Measurements from ENCODE around the gene PRKAR2A. TPM values are rescaled to one million over a fixed set of nuclear protein-coding genes. Genes with fewer than 3 reads are reported as not detected.
A peak's percentile ranks its signal among the peaks of the same experiment; 100 is the strongest.

Gene PRKAR2A
- total RNA-seq: 10 to 100 TPM; 13.9 to 25.6 TPM

- DNase-seq (ENCODE audit: low spot score in 2 of 2) (peak; percentile 83 to 88), ATAC-seq (peak; percentile 92 to 94)
- Mint-ChIP-seq H3K9me3 (no peaks in the 10 kb centered on the region), H3K27ac (peak within 1 kb of the TSS; percentile 91 to 97), H3K36me3 (peaks cover 5 to 7% of the 10 kb centered on the region in 2 donors)
Measured at GRCh38 chr3:48847504-48848423, at the start of gene PRKAR2A. Gene PRKAR2A (minus strand): TSS chr3:48847874. CDS start chr3:48847596, 278 bp downstream.

DNA sequence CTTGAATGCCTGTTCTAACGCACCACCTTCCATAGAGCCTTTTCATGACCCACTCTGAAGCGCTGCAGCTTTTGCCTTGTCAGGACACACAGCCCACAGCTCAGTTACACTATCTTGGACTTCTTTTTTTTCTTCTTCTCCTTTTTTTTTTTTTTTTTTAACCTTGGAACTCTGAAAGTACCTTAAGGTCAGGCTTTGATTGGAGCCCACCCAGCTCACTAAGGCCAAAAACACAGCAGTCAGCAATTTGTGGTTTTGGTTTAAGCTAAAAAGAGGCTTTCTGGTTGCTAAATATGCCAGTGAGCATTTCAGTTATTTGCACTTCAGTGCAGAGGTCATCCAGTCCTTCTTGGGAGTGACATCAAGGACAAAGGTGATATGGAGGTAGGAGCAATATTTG lies 49.3 kb upstream of the PRKAR2A start:
- H3K27ac Mint-ChIP-seq: peak overlapping the region in 1 of 2 donors; percentile 97

GRCh38 chr3:48894516-48894915 lies 46.8 kb upstream of the PRKAR2A start:
- peaks cover 0 to 8% of the 10 kb centered on the region in 2 donors for H3K36me3 Mint-ChIP-seq
- DNase-seq (ENCODE audit: low spot score in 2 of 2): no peak
- H3K9me3 Mint-ChIP-seq: no peaks in the 10 kb centered on the region
- no peak overlapping the region for H3K27ac Mint-ChIP-seq
- ATAC-seq: no peak

More for the DNA sequence above, 49.3 kb upstream of the PRKAR2A start:
- H3K9me3 Mint-ChIP-seq: no peaks in the 10 kb centered on the region
- DNase-seq (ENCODE audit: low spot score in 2 of 2) (no peak), ATAC-seq (no peak)
- H3K36me3 Mint-ChIP-seq: peaks cover 0 to 8% of the 10 kb centered on the region in 2 donors

GRCh38 chr3:48891606-48892005 lies 43.9 kb upstream of the PRKAR2A start:
- Mint-ChIP-seq H3K27ac (peak overlapping the region in 1 of 2 donors; percentile 7), H3K9me3 (no peaks in the 10 kb centered on the region), H3K36me3 (peaks cover 0 to 5% of the 10 kb centered on the region in 2 donors)
- no peak for ATAC-seq
- no peak for DNase-seq (ENCODE audit: low spot score in 2 of 2)

GRCh38 chr3:48885753-48886152 lies 38.1 kb upstream of the PRKAR2A start:
- Mint-ChIP-seq H3K9me3 (no peaks in the 10 kb centered on the region), H3K27ac (no peak overlapping the region), H3K36me3 (peaks cover 0 to 12% of the 10 kb centered on the region in 2 donors)
- ATAC-seq: no peak
- no peak for DNase-seq (ENCODE audit: low spot score in 2 of 2)

- no peaks in the 10 kb centered on the region for H3K9me3 Mint-ChIP-seq
- DNase-seq (ENCODE audit: low spot score in 2 of 2): no peak
- peak overlapping the region; percentile 34 to 50 for H3K27ac Mint-ChIP-seq
- ATAC-seq: no peak
- peaks cover 0 to 7% of the 10 kb centered on the region in 2 donors for H3K36me3 Mint-ChIP-seq
Measured at GRCh38 chr3:48881652-48882114, 34.0 kb upstream of the PRKAR2A start.

GRCh38 chr3:48881006-48881405 lies 33.3 kb upstream of the PRKAR2A start:
- Mint-ChIP-seq H3K27ac (no peak overlapping the region), H3K9me3 (no peaks in the 10 kb centered on the region)

DNA sequence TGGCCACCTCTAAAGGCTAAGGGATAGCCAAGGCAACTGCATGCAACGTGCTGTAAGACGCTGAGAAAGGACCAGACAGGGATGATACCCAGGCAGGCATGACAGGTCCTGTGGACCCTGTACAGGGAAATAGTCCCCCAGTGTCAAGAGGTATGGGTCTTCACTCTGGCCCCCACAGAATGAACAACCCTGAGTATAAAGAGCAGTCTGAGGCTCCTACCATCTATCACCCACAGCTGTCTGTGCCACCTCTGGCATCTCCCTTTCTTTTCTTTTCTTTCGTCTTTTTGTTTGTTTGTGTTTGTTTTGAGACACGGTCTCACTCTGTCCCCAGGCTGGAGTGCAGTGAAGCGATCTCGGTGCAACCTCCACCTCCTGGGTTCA lies 32.3 kb upstream of the PRKAR2A start:
- H3K27ac Mint-ChIP-seq: peak overlapping the region in 1 of 2 donors; percentile 68
- DNase-seq (ENCODE audit: low spot score in 2 of 2): no peak
- peaks cover 0 to 1% of the 10 kb centered on the region in 2 donors for H3K36me3 Mint-ChIP-seq
- no peaks in the 10 kb centered on the region for H3K9me3 Mint-ChIP-seq
- no peak for ATAC-seq

More at GRCh38 chr3:48881006-48881405, 33.3 kb upstream of the PRKAR2A start:
- ATAC-seq: no peak
- H3K36me3 Mint-ChIP-seq: peaks cover 0 to 7% of the 10 kb centered on the region in 2 donors
- DNase-seq (ENCODE audit: low spot score in 2 of 2): no peak

DNA sequence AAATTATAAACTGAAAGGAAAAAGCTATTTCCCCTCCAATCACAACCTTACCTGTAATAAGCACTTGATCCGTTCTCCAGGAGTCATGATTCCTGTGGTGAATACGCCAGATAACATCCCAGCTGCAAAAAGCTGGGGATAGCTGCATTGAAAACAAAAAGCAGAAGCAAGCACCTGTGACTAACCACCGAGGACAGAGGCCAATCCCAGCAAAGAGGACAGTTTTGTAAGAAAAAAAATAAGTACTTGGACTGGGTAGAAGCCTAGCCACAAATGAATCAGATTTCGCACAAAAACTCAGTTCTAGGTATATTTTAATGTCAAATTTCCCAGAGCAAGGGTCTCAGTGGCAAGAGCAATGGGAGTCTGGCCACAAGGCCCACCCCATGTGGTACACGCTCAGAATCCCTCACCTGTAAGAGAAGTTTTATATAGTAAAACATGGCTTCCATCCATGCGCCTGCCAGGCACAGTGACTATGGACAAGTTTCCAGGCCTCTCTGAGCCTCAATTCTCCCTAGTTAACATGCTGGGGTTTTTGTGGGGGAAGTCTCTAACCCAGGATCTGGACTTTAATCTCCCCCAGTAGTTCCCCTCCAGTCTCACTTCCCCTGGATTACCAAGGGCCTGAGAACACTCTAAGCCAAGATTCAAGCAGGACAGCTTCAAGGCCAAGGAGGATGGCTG lies 31.8 kb upstream of the PRKAR2A start:
- Mint-ChIP-seq H3K9me3 (no peaks in the 10 kb centered on the region), H3K36me3 (no peaks in the 10 kb centered on the region), H3K27ac (peak overlapping the region in 1 of 2 donors; percentile 68)

DNA sequence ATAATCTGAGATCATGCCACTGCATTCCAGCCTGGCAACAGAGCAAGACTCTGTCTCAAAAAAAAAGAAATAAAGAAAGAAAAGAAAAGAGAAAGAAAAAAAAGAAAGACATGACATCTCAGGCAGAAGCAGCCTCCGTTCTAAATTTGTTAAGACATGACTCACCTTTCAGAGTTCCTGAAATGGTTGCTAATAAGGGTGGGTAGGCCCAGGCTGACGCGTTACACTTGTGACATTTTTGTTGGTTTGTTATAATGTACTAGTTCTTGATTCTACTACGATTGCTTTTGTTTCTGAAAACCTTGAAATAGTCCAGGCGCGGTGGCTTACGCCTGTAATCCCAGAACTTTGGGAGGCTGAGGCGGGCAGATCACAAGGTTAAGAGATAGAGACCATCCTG lies 30.0 kb upstream of the PRKAR2A start:
- no peak overlapping the region for H3K27ac Mint-ChIP-seq
- no peak for DNase-seq (ENCODE audit: low spot score in 2 of 2)
- no peaks in the 10 kb centered on the region for H3K9me3 Mint-ChIP-seq
- H3K36me3 Mint-ChIP-seq: no peaks in the 10 kb centered on the region
- ATAC-seq: no peak

More for the DNA sequence above, 31.8 kb upstream of the PRKAR2A start:
- ATAC-seq: no peak
- DNase-seq (ENCODE audit: low spot score in 2 of 2): no peak

DNA sequence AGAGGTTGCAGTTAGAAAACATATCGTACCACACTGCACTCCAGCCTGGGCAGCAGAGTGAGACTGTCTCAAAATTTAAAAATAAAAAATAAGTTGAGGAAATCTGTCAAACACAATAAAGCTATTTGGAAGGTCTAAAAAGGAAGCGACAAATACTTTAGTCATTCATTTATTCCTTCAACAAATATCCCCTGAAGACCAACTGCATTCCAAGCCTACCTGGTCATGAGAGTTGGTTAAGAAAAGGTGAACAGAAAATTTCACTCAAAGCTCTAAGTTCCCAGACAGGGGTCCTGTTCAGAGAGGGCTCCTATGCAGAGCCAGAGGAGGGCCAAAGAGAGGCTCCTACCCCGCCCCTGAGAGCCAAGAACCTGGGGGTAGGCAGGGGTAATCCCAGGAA lies 15.4 kb upstream of the PRKAR2A start:
- no peak for DNase-seq (ENCODE audit: low spot score in 2 of 2)
- Mint-ChIP-seq H3K9me3 (no peaks in the 10 kb centered on the region), H3K36me3 (no peaks in the 10 kb centered on the region), H3K27ac (no peak overlapping the region)
- no peak for ATAC-seq

DNA sequence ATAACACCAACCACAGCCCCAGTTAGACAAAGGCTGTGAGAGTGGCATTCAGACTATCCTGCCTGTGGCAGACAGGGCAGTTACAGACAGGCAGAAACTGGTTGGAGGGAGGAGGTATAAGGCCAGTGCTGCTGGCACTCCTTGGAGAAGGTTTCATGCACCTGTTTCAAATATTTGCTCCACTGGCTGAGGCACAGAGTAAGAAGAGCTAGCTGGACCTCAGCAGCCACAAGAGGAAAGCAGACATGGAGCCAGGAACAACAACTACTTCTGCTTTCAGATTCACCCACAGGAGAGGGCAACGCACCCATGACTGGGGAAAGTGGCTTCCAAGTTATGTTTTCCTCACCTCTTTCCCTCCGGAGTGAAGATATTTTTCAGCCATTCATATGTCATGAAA lies 11.5 kb upstream of the PRKAR2A start:
- Mint-ChIP-seq H3K36me3 (no peaks in the 10 kb centered on the region), H3K9me3 (no peaks in the 10 kb centered on the region), H3K27ac (no peak overlapping the region)
- no peak for DNase-seq (ENCODE audit: low spot score in 2 of 2)
- no peak for ATAC-seq

DNA sequence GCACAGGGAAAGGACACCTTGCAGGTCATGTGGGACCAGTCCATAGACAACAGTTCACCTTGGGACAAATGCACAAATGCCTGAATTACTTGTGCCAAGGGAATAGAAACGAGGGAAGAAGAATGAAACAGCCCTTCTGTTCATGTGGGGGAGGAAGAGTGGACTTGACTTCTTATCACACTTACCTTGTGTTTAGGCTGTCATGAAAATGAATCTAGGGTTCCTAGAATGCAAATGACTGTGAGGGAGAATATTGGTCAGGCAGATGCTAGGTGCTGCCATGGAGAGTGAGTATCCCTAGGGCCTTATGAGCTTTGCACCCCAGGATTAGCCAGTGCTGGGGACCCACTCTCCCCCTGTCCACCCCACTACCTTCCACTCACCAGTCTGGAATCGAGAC lies 11.0 kb upstream of the PRKAR2A start:
- Mint-ChIP-seq H3K36me3 (no peaks in the 10 kb centered on the region), H3K27ac (no peak overlapping the region), H3K9me3 (no peaks in the 10 kb centered on the region)
- DNase-seq (ENCODE audit: low spot score in 2 of 2): no peak
- ATAC-seq: no peak

DNA sequence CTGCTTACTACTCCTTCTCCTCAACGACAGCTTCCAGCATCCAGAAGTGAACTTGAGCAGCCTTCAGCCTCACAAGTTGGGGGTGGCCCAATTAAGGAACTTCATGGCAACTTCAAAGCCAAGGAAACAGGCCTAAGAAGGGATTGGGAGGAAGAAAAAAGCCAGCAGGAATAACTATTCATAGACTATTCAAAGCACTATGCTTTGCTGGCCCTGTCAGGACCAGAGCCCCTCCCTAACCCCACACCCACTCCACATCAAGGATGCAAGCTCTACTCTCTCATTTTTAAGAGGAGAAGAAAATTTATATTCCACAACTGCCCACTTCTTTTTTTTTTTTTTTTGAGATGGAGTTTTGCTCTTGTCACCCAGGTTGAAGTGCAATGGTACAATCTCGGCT lies 10.0 kb upstream of the PRKAR2A start:
- Mint-ChIP-seq H3K36me3 (no peaks in the 10 kb centered on the region), H3K9me3 (no peaks in the 10 kb centered on the region), H3K27ac (peak overlapping the region in 1 of 2 donors; percentile 21)
- ATAC-seq (no peak), DNase-seq (ENCODE audit: low spot score in 2 of 2) (no peak)

DNA sequence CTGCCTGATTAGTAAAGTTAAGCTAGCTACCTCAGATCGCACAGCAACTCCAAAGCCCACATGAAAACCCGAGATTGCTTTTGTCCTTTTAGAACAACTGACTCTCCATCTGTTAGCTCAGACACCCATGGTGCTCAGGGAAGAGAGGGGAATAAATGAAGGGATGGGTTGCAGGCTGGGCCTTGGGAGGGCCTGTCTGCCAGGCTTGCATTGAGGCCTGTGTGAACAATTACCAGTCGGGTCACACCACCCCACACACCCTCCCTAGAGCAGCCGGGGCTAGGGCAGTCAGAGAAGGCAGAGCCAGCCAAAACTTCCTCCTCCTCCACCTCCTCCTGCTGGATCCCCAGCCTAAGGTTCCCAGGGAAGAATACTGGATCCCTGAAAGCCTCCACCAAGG lies 8.8 kb upstream of the PRKAR2A start:
- Mint-ChIP-seq H3K9me3 (no peaks in the 10 kb centered on the region), H3K27ac (no peak overlapping the region), H3K36me3 (no peaks in the 10 kb centered on the region)
- no peak for ATAC-seq
- DNase-seq (ENCODE audit: low spot score in 2 of 2): no peak

GRCh38 chr3:48855681-48856447 lies 8.2 kb upstream of the PRKAR2A start:
- no peak overlapping the region for H3K27ac Mint-ChIP-seq
- H3K9me3 Mint-ChIP-seq: no peaks in the 10 kb centered on the region
- ATAC-seq (no peak), DNase-seq (ENCODE audit: low spot score in 2 of 2) (no peak)
- no peaks in the 10 kb centered on the region for H3K36me3 Mint-ChIP-seq

- no peaks in the 10 kb centered on the region for H3K36me3 Mint-ChIP-seq
- ATAC-seq (no peak), DNase-seq (ENCODE audit: low spot score in 2 of 2) (no peak)
- no peak overlapping the region for H3K27ac Mint-ChIP-seq
- no peaks in the 10 kb centered on the region for H3K9me3 Mint-ChIP-seq
Measured at GRCh38 chr3:48852151-48852550, 4.5 kb upstream of the PRKAR2A start.

All from activated naive CD4-positive, alpha-beta T cell treated with anti-CD3 and anti-CD28 coated beads, Interleukin-2, amount 50 U/mL, for 72 hours (primary cell).